MCF 10A (cell line): ENCODE measurements around the gene KLHDC7B. TPM values are rescaled to one million over a fixed set of nuclear protein-coding genes. Genes with fewer than 3 reads are reported as not detected.

ENCODE experiments used
- BruUV-seq: library from RNA; stranded (reverse); fragments of 400-500 nt; replicated peaks from 2 replicates; lab custom pipeline; 2021; lab: Mats Ljungman, UMichigan
- CTCF ChIA-PET: fragments of 300-600 bp; sonication (Branson Sonifier 250); formaldehyde crosslinking; extraction: SDS; loops from one replicate; lab custom pipeline; 2021; ENCODE audit warnings: antibody characterized with exemption, inconsistent platforms; lab: Yijun Ruan, JAX
- POLR2A ChIA-PET: fragments of 300-600, 350-650 bp; sonication (Branson Sonifier 250); formaldehyde crosslinking; extraction: SDS; loops from one replicate; lab custom pipeline; 2020; ENCODE audit warnings: antibody characterized with exemption, inconsistent platforms; lab: Yijun Ruan, JAX
- DNase-seq: peaks from one replicate; pipeline ENCODE4 v3.0.0-alpha.2; 2018; ENCODE audit not compliant: unreplicated experiment
- H3K27ac Mint-ChIP-seq: one replicate; pipeline ENCODE4 v1.8.0; 2022; ENCODE audit warnings: mild to moderate bottlenecking, low read depth, mixed read lengths; ENCODE audit not compliant: unreplicated experiment
- H3K27me3 Mint-ChIP-seq: one replicate; pipeline ENCODE4 v1.8.0; 2022; ENCODE audit warnings: mixed read lengths; ENCODE audit not compliant: insufficient read depth, unreplicated experiment
- H3K36me3 Mint-ChIP-seq: one replicate; pipeline ENCODE4 v1.8.0; 2022; ENCODE audit warnings: mild to moderate bottlenecking, moderate library complexity, mixed read lengths; ENCODE audit not compliant: insufficient read depth, unreplicated experiment
- H3K4me1 Mint-ChIP-seq: one replicate; pipeline ENCODE4 v1.8.0; 2022; ENCODE audit warnings: mixed read lengths; ENCODE audit not compliant: insufficient read depth, unreplicated experiment
- H3K4me3 Mint-ChIP-seq: one replicate; pipeline ENCODE4 v1.8.0; 2022; ENCODE audit warnings: mild to moderate bottlenecking, moderate library complexity, mixed read lengths; ENCODE audit not compliant: unreplicated experiment
- H3K9me3 Mint-ChIP-seq: one replicate; pipeline ENCODE4 v1.8.0; 2022; ENCODE audit warnings: mixed read lengths; ENCODE audit not compliant: unreplicated experiment
- CTCF ChIP-seq: fragments of 200-600 bp; IDR thresholded peaks from one replicate; pipeline ENCODE4 v1.8.0; 2022; ENCODE audit warnings: antibody characterized with exemption, mild to moderate bottlenecking; ENCODE audit not compliant: unreplicated experiment
- intact Hi-C: fragments of 100-400 bp; cut with micrococcal nuclease; formaldehyde crosslinking; loops from 2 replicates; pipeline ENCODE4 v1.14.1; 2022
- total RNA-seq: library from RNA; stranded (reverse); gene quantifications from 2 replicates; pipeline ENCODE4 v1.2.3, GENCODE V29; 2022

The KLHDC7B gene
- total RNA-seq, 1 experiment from 2014 or later: 0.98 TPM

- no peak for DNase-seq
- Mint-ChIP-seq H3K27ac (no peak overlapping the region), H3K4me1 (peaks cover 11% of the 10 kb centered on the region), H3K36me3 (no peaks in the 10 kb centered on the region), H3K27me3 (no peaks in the 10 kb centered on the region), H3K4me3 (no peak overlapping the region), H3K9me3 (no peaks in the 10 kb centered on the region)
- CTCF ChIA-PET: interaction anchor here (0.6 kb wide), 2 partner anchors 88 to 115 kb away, joined by 3 to 4 read pairs; no protein-coding TSS in a partner anchor
- intact Hi-C loops: loop anchor here (5.0 kb wide), 1 partner anchor 118 kb away; no protein-coding TSS in a partner anchor
- POLR2A ChIA-PET: interaction anchor here (1.0 kb wide), 1 partner anchor 20 kb away, joined by 3 read pairs; no protein-coding TSS in a partner anchor
- TF ChIP-seq CTCF: no peak
- no TSS peak for BruUV-seq
Measured at GRCh38 chr22:50504369-50505211, 41.1 kb upstream of the KLHDC7B start.

- no peaks in the 10 kb centered on the region for H3K27me3 Mint-ChIP-seq
- H3K36me3 Mint-ChIP-seq: no peaks in the 10 kb centered on the region
- DNase-seq: no peak
- BruUV-seq: no TSS peak
- POLR2A ChIA-PET: interaction anchor here (1.0 kb wide), 1 partner anchor 20 kb away, joined by 3 read pairs; no protein-coding TSS in a partner anchor
- peaks cover 12% of the 10 kb centered on the region for H3K4me1 Mint-ChIP-seq
- H3K9me3 Mint-ChIP-seq: no peaks in the 10 kb centered on the region
- H3K4me3 Mint-ChIP-seq: peak overlapping the region; percentile 92
- no peak for TF ChIP-seq CTCF
- no peak overlapping the region for H3K27ac Mint-ChIP-seq
- CTCF ChIA-PET: interaction anchor here (0.6 kb wide), 1 partner anchor 88 kb away, joined by 3 read pairs; no protein-coding TSS in a partner anchor
- intact Hi-C loops: loop anchor here (5.0 kb wide), 1 partner anchor 117 kb away; no protein-coding TSS in a partner anchor
Measured at GRCh38 chr22:50505276-50505775, 40.4 kb upstream of the KLHDC7B start.

- no peaks in the 10 kb centered on the region for H3K27me3 Mint-ChIP-seq
- no peak for DNase-seq
- H3K9me3 Mint-ChIP-seq: no peaks in the 10 kb centered on the region
- H3K4me3 Mint-ChIP-seq: peak overlapping the region; percentile 92
- H3K36me3 Mint-ChIP-seq: no peaks in the 10 kb centered on the region
- H3K4me1 Mint-ChIP-seq: peaks cover 12% of the 10 kb centered on the region
- intact Hi-C loops: loop anchor here (5.0 kb wide), 1 partner anchor 116 kb away; no protein-coding TSS in a partner anchor
- POLR2A ChIA-PET: interaction anchor here (0.6 to 6.3 kb wide), 3 partner anchors 8 to 21 kb away, joined by 3 to 113 read pairs (median 5); partner anchors contain the start of gene SCO2
- no peak overlapping the region for H3K27ac Mint-ChIP-seq
- CTCF ChIA-PET: interaction anchor here (0.7 to 1.4 kb wide), 3 partner anchors 9 to 115 kb away, joined by 3 to 8 read pairs (median 4); partner anchors contain the start of gene SCO2
- TF ChIP-seq CTCF: no peak
- no TSS peak for BruUV-seq
Measured at GRCh38 chr22:50505776-50506610, 39.7 kb upstream of the KLHDC7B start.
